ENCODE measurements around the gene REC8.

Gene REC8

GRCh38 chr14:24132061-24132685, 39.7 kb upstream of the REC8 start:
- no peak for DNase-seq (ENCODE audit: insufficient read length)
- no peak for FAIRE-seq
- TF ChIP-seq POLR2A (IDR thresholded peaks at IDR 0.05; ENCODE audit: low read depth, low read length) (no peak), TAF1 (IDR thresholded peaks at IDR 0.05; ENCODE audit: borderline replicate concordance, low read depth, low read length) (no peak), POLR2AphosphoS5 (IDR thresholded peaks at IDR 0.05; ENCODE audit: low read depth, low read length) (no peak)

GRCh38 chr14:24132976-24133375, 38.9 kb upstream of the REC8 start:
- TF ChIP-seq POLR2AphosphoS5 (IDR thresholded peaks at IDR 0.05; ENCODE audit: low read depth, low read length), result no peak
- no peak for TF ChIP-seq TAF1 (IDR thresholded peaks at IDR 0.05; ENCODE audit: borderline replicate concordance, low read depth, low read length)
- no peak for TF ChIP-seq POLR2A (IDR thresholded peaks at IDR 0.05; ENCODE audit: low read depth, low read length)
- FAIRE-seq (no peak), DNase-seq (ENCODE audit: insufficient read length) (no peak)

- DNase-seq (ENCODE audit: insufficient read length) (no peak), FAIRE-seq (no peak)
- no peak for TF ChIP-seq POLR2A (IDR thresholded peaks at IDR 0.05; ENCODE audit: low read depth, low read length)
- no peak for TF ChIP-seq POLR2AphosphoS5 (IDR thresholded peaks at IDR 0.05; ENCODE audit: low read depth, low read length)
- no peak for TF ChIP-seq TAF1 (IDR thresholded peaks at IDR 0.05; ENCODE audit: borderline replicate concordance, low read depth, low read length)
Measured at GRCh38 chr14:24133735-24134134, 38.1 kb upstream of the REC8 start.

- DNase-seq (ENCODE audit: insufficient read length) (no peak), FAIRE-seq (no peak)
- TF ChIP-seq POLR2AphosphoS5 (IDR thresholded peaks at IDR 0.05; ENCODE audit: low read depth, low read length) (no peak), POLR2A (IDR thresholded peaks at IDR 0.05; ENCODE audit: low read depth, low read length) (no peak), TAF1 (IDR thresholded peaks at IDR 0.05; ENCODE audit: borderline replicate concordance, low read depth, low read length) (no peak)
Measured at GRCh38 chr14:24135584-24135833, 36.4 kb upstream of the REC8 start.

- TF ChIP-seq POLR2AphosphoS5 (IDR thresholded peaks at IDR 0.05; ENCODE audit: low read depth, low read length), result peak; percentile 68
- TF ChIP-seq POLR2A (IDR thresholded peaks at IDR 0.05; ENCODE audit: low read depth, low read length), result peak; percentile 78
- no peak for TF ChIP-seq TAF1 (IDR thresholded peaks at IDR 0.05; ENCODE audit: borderline replicate concordance, low read depth, low read length)
- DNase-seq (ENCODE audit: insufficient read length) (peak; percentile 94), FAIRE-seq (peak; percentile 97)
Measured at GRCh38 chr14:24135834-24136683, 35.8 kb upstream of the REC8 start, which contains the start of gene PSME1. Gene PSME1 (plus strand): TSS chr14:24136194. CDS start chr14:24136263, 69 bp downstream.

- TF ChIP-seq POLR2A (IDR thresholded peaks at IDR 0.05; ENCODE audit: low read depth, low read length) (no peak), POLR2AphosphoS5 (IDR thresholded peaks at IDR 0.05; ENCODE audit: low read depth, low read length) (no peak; the same call in 1 of the 2 replicates), TAF1 (IDR thresholded peaks at IDR 0.05; ENCODE audit: borderline replicate concordance, low read depth, low read length) (no peak)
- FAIRE-seq (no peak), DNase-seq (ENCODE audit: insufficient read length) (no peak)
Measured at GRCh38 chr14:24136684-24137528, 35.0 kb upstream of the REC8 start.

- FAIRE-seq, result no peak
- no peak for DNase-seq (ENCODE audit: insufficient read length)
- TF ChIP-seq POLR2A (IDR thresholded peaks at IDR 0.05; ENCODE audit: low read depth, low read length) (no peak; the same call in 1 of the 2 replicates), POLR2AphosphoS5 (IDR thresholded peaks at IDR 0.05; ENCODE audit: low read depth, low read length) (peak; percentile 49; the same call in 1 of the 2 replicates), TAF1 (IDR thresholded peaks at IDR 0.05; ENCODE audit: borderline replicate concordance, low read depth, low read length) (no peak)
Measured at GRCh38 chr14:24137529-24138395, 34.1 kb upstream of the REC8 start.

- no peak for DNase-seq (ENCODE audit: insufficient read length)
- TF ChIP-seq TAF1 (IDR thresholded peaks at IDR 0.05; ENCODE audit: borderline replicate concordance, low read depth, low read length), result no peak
- TF ChIP-seq POLR2AphosphoS5 (IDR thresholded peaks at IDR 0.05; ENCODE audit: low read depth, low read length), result no peak
- TF ChIP-seq POLR2A (IDR thresholded peaks at IDR 0.05; ENCODE audit: low read depth, low read length), result no peak
- FAIRE-seq, result no peak
Measured at GRCh38 chr14:24138396-24139271, 33.2 kb upstream of the REC8 start.

- no peak for DNase-seq (ENCODE audit: insufficient read length)
- TF ChIP-seq TAF1 (IDR thresholded peaks at IDR 0.05; ENCODE audit: borderline replicate concordance, low read depth, low read length) (no peak), POLR2A (IDR thresholded peaks at IDR 0.05; ENCODE audit: low read depth, low read length) (peak; percentile 32; the same call in 1 of the 2 replicates), POLR2AphosphoS5 (IDR thresholded peaks at IDR 0.05; ENCODE audit: low read depth, low read length) (peak; percentile 51; the same call in 1 of the 2 replicates)
- FAIRE-seq, result no peak
Measured at GRCh38 chr14:24139272-24139934, 32.5 kb upstream of the REC8 start.

Measured in GM12892 (cell line).